NCI-H1092 treated with DMSO at 0.1 percent for 48 hours (cell line): ENCODE results near the gene APBB2.
"Not testable (repeated sequence)": the region's sequence is repeated elsewhere in the genome, so short reads cannot be mapped to it uniquely, and the experiment has no call there.

Experiments used
- DNase-seq: peaks from one replicate; lab custom pipeline; 2025; lab: John Stamatoyannopoulos, UW

Gene APBB2

GRCh38 chr4:41014158-41014557, 200.2 kb downstream of the APBB2 start:
- DNase-seq: no peak

- no peak for DNase-seq
These were observed 200.6 kb downstream of the APBB2 start for GRCh38 chr4:41013746-41014145.

- DNase-seq: no peak
These were observed 201.4 kb downstream of the APBB2 start for GRCh38 chr4:41012911-41013310.

GRCh38 chr4:41012293-41012692, 202.0 kb downstream of the APBB2 start:
- no peak for DNase-seq

- DNase-seq: no peak
These were observed 204.9 kb downstream of the APBB2 start for GRCh38 chr4:41009411-41009810.

- DNase-seq: no peak
These were observed 208.2 kb downstream of the APBB2 start for GRCh38 chr4:41006141-41006540.

- DNase-seq: no peak
These were observed 212.0 kb downstream of the APBB2 start for GRCh38 chr4:41002309-41002708.

- DNase-seq: no peak
These were observed 214.0 kb downstream of the APBB2 start for GRCh38 chr4:41000356-41000755.

- no peak for DNase-seq
These were observed 215.5 kb downstream of the APBB2 start for GRCh38 chr4:40998675-40999358.

GRCh38 chr4:40995850-40996249, 218.5 kb downstream of the APBB2 start:
- peak; percentile 11 for DNase-seq

GRCh38 chr4:40994321-40994720, 220.0 kb downstream of the APBB2 start:
- not testable (repeated sequence) for DNase-seq

GRCh38 chr4:40993296-40993693, 221.0 kb downstream of the APBB2 start:
- DNase-seq: not testable (repeated sequence)

- DNase-seq: no peak
These were observed 221.7 kb downstream of the APBB2 start for GRCh38 chr4:40992472-40993295.

- DNase-seq: no peak
These were observed 222.4 kb downstream of the APBB2 start for GRCh38 chr4:40991908-40992307.

- no peak for DNase-seq
These were observed 223.5 kb downstream of the APBB2 start for GRCh38 chr4:40990899-40991265.

GRCh38 chr4:40990236-40990898, 224.0 kb downstream of the APBB2 start:
- no peak for DNase-seq

- no peak for DNase-seq
These were observed 227.2 kb downstream of the APBB2 start for GRCh38 chr4:40987151-40987550.

- DNase-seq: no peak
These were observed 228.0 kb downstream of the APBB2 start for GRCh38 chr4:40986375-40986774.

- no peak for DNase-seq
These were observed 230.3 kb downstream of the APBB2 start for GRCh38 chr4:40984051-40984450.

GRCh38 chr4:40980318-40980883, 233.9 kb downstream of the APBB2 start:
- no peak for DNase-seq

- DNase-seq: no peak
These were observed 235.8 kb downstream of the APBB2 start for GRCh38 chr4:40978548-40978947.

GRCh38 chr4:40976343-40976742, 238.0 kb downstream of the APBB2 start:
- peak; percentile 46 for DNase-seq

GRCh38 chr4:40972722-40973121, 241.6 kb downstream of the APBB2 start:
- no peak for DNase-seq
